ENCODE measurements around the gene GSK3B.

- no peak for TF ChIP-seq EZH2 (IDR thresholded peaks at IDR 0.05; ENCODE audit: insufficient read depth, poor library complexity, severe bottlenecking)
- no peak for TF ChIP-seq EZH2phosphoT487 (IDR thresholded peaks at IDR 0.05; ENCODE audit: insufficient read depth, low read depth)
Measured at GRCh38 chr3:119884161-119884557, 210.1 kb downstream of the GSK3B start.
